Nephron (organoid): ENCODE measurements around the gene HSD17B12.

Experiments
- H3K27ac Mint-ChIP-seq, 3 experiments: 2 replicates each; pipeline ENCODE4 v1.8.0; 2020; ENCODE audit warnings: mixed read lengths in 3 of 3, mild to moderate bottlenecking in 2 of 3, moderate library complexity in 1 of 3
- H3K27me3 Mint-ChIP-seq: 2 replicates; pipeline ENCODE4 v1.8.0; 2021; ENCODE audit warnings: low read depth, mild to moderate bottlenecking, moderate library complexity, mixed read lengths
- H3K36me3 Mint-ChIP-seq: 2 replicates; pipeline ENCODE4 v1.8.0; 2020; ENCODE audit warnings: low read depth, mixed read lengths
- H3K4me1 Mint-ChIP-seq: 2 replicates; pipeline ENCODE4 v1.8.0; 2020; ENCODE audit warnings: mixed read lengths
- H3K4me3 Mint-ChIP-seq, 3 experiments: 2 replicates each; pipeline ENCODE4 v1.8.0; 2020; ENCODE audit warnings: mild to moderate bottlenecking in 3 of 3, mixed read lengths in 3 of 3, moderate library complexity in 2 of 3
- H3K9me3 Mint-ChIP-seq: 2 replicates; pipeline ENCODE4 v1.8.0; 2020; ENCODE audit warnings: mixed read lengths
- TF ChIP-seq, protein P1 (sequence below), 3 experiments: fragments of 200-600 bp; sonication (generic); IDR thresholded peaks; one replicate each; pipeline ENCODE4 v1.5.0; 2021; ENCODE audit warnings: antibody characterized with exemption in 3 of 3; ENCODE audit not compliant: unreplicated experiment in 3 of 3

The HSD17B12 gene

DNA sequence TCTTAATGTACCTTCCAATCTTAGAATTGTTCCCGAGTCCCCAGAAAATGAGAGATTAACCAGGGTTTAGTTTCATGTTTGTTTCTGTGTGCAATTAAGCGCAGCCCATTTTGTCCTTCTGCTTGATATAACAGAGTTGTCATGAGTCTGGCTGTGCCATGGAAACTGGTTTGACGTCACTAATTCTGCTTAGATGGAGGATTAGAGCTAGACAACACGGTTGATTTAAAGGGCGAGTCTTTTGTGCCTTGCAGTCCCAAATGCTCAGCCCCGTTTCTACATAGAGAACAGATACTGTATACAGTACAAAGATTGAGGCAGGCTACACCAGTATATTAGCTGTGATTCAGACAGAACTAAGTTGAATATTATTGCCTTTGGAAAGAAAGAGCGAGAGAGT lies 154.6 kb downstream of the HSD17B12 start:
- TF ChIP-seq, protein P1, sequence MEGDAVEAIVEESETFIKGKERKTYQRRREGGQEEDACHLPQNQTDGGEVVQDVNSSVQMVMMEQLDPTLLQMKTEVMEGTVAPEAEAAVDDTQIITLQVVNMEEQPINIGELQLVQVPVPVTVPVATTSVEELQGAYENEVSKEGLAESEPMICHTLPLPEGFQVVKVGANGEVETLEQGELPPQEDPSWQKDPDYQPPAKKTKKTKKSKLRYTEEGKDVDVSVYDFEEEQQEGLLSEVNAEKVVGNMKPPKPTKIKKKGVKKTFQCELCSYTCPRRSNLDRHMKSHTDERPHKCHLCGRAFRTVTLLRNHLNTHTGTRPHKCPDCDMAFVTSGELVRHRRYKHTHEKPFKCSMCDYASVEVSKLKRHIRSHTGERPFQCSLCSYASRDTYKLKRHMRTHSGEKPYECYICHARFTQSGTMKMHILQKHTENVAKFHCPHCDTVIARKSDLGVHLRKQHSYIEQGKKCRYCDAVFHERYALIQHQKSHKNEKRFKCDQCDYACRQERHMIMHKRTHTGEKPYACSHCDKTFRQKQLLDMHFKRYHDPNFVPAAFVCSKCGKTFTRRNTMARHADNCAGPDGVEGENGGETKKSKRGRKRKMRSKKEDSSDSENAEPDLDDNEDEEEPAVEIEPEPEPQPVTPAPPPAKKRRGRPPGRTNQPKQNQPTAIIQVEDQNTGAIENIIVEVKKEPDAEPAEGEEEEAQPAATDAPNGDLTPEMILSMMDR (IDR thresholded peaks at IDR 0.05; ENCODE audit: unreplicated experiment in 3 of 3), result no peak
- Mint-ChIP-seq H3K36me3 (peaks cover 34% of the 10 kb centered on the region), H3K4me3 (no peak overlapping the region), H3K27ac (peak overlapping the region; percentile 18 to 73 (median 61)), H3K9me3 (no peaks in the 10 kb centered on the region), H3K4me1 (peaks cover 36% of the 10 kb centered on the region), H3K27me3 (no peaks in the 10 kb centered on the region)

DNA sequence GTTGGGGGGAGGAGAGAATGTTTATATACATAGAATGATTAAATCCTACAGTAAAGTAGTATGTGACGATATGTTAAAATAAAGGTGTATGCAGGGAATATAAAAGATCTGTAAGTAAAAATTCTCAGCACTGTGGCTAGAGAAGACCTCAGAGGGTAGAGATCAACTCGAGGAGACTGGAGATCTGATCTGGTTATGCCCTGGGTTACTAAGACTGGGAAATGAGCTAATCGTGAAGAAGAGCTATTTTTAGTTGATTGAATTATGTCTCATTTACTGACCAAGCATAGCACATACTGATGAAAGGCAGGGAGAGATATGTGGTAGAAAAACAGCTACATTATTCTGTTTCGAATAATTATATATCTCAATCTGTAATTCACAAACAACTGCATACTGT lies 157.3 kb downstream of the HSD17B12 start:
- H3K27ac Mint-ChIP-seq, result no peak overlapping the region
- no peaks in the 10 kb centered on the region for H3K27me3 Mint-ChIP-seq

DNA sequence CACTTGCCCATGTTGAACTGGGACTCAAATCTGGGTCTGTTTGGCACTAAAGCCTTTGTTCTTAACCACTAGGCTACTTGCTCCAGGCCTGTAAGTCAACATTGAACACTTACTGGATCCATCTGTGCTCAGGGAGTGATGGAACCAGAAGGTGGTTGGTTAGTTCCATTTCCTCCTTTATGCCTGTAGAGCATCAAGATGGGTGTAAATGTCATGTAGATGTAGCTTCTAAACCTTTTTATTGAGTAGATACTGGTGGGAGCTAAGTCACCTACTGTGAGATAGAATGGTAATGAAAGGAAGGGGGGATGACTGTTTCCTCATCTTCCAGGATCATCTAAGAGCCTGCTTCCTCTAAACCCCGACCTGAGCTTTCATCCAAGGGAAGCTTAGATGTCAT lies 161.5 kb downstream of the HSD17B12 start:
- Mint-ChIP-seq H3K4me3 (no peak overlapping the region), H3K9me3 (no peaks in the 10 kb centered on the region), H3K27me3 (no peaks in the 10 kb centered on the region), H3K4me1 (no peaks in the 10 kb centered on the region), H3K27ac (no peak overlapping the region), H3K36me3 (peaks cover 38% of the 10 kb centered on the region)
- TF ChIP-seq, protein P1 (IDR thresholded peaks at IDR 0.05; ENCODE audit: unreplicated experiment in 3 of 3), result no peak

More for the DNA sequence above, 157.3 kb downstream of the HSD17B12 start:
- peaks cover 41% of the 10 kb centered on the region for H3K36me3 Mint-ChIP-seq
- TF ChIP-seq, protein P1 (IDR thresholded peaks at IDR 0.05; ENCODE audit: unreplicated experiment in 3 of 3), result no peak
- no peaks in the 10 kb centered on the region for H3K9me3 Mint-ChIP-seq
- H3K4me1 Mint-ChIP-seq, result peaks cover 25% of the 10 kb centered on the region
- no peak overlapping the region for H3K4me3 Mint-ChIP-seq

DNA sequence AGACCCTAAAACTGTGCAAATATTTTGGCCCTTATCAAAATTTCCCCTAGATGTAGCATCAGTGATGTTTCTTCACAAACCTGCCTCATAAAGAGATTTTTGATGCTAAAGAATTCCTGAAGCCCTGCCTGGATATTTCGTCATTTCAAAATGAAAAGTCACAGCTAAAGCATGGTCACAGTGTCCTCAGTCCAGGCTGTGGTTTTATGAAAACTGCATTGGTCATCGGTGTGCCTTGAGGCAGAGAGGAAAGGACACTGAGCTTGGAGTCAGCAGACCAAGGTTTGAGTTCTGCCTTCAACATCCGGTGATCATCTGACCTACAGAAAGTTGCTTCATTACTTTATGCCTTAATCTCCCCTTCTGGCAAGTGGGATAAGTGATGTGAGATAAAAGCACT lies 165.3 kb downstream of the HSD17B12 start:
- H3K36me3 Mint-ChIP-seq, result peaks cover 16% of the 10 kb centered on the region
- no peaks in the 10 kb centered on the region for H3K9me3 Mint-ChIP-seq
- H3K4me3 Mint-ChIP-seq, result no peak overlapping the region
- TF ChIP-seq, protein P1 (IDR thresholded peaks at IDR 0.05; ENCODE audit: unreplicated experiment in 3 of 3), result no peak
- no peak overlapping the region for H3K27ac Mint-ChIP-seq
- H3K27me3 Mint-ChIP-seq, result no peaks in the 10 kb centered on the region
- H3K4me1 Mint-ChIP-seq, result no peaks in the 10 kb centered on the region

DNA sequence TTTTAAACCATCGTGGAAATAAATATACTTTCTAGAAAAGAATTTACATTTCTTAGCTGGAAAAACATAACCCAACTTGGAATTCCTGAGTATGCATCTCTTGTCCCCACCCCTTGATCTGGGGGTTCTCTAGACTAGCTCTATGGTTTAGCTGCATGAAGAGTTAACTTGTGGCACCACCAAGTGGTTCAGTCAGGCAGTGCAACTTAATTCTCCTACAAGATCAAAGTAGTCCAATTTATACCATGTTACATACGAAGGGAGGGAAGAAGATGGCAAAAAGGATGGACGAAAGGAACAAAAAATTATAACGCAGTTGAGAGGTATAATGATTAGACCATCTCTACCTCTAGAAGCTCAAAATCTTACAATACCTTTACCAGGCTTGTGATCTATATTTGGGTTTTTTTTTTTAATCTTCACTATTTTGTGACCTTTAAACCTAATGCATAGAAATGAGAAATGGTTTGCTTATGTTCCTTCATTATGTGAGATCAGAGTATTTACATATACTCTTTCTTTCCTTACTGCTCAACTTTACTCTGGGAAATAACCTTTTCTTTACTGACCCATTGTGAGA lies 171.6 kb downstream of the HSD17B12 start:
- Mint-ChIP-seq H3K4me3 (no peak overlapping the region), H3K4me1 (no peaks in the 10 kb centered on the region), H3K27ac (no peak overlapping the region), H3K27me3 (no peaks in the 10 kb centered on the region), H3K36me3 (peaks cover 6% of the 10 kb centered on the region), H3K9me3 (no peaks in the 10 kb centered on the region)
- TF ChIP-seq, protein P1 (IDR thresholded peaks at IDR 0.05; ENCODE audit: unreplicated experiment in 3 of 3), result peak; percentile 73 to 82 (median 79)

DNA sequence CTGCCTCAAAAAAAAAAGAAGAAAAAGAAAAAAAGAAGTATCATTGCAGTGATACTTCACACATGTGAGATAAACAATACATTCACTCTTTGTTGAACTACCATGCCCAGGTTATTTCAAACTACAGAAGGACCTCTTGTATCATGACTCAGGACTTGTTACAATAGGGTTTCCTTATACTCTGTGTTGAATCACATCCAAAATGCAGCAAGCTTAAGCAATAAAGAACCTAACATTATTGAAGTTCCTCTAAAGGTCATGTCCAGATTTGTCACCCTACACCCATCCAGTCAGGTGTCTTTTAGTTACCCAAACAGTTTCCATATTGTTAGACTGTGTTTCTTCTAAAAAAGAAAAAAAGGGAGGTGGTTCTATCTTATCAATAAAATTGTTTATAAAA lies 173.2 kb downstream of the HSD17B12 start:
- Mint-ChIP-seq H3K9me3 (no peaks in the 10 kb centered on the region), H3K4me1 (no peaks in the 10 kb centered on the region), H3K27me3 (no peaks in the 10 kb centered on the region), H3K27ac (no peak overlapping the region), H3K36me3 (peaks cover 7% of the 10 kb centered on the region), H3K4me3 (no peak overlapping the region)
- TF ChIP-seq, protein P1 (IDR thresholded peaks at IDR 0.05; ENCODE audit: unreplicated experiment in 3 of 3), result no peak
